GM21367 (cell line): ENCODE measurements around the gene MYO7A.

Experiments
- ATAC-seq: cut with Tn5 transposase; IDR thresholded peaks from one replicate; pipeline ENCODE4 v1.9.1; 2021; ENCODE audit not compliant: unreplicated experiment

MYO7A gene

GRCh38 chr11:77159219-77159936 lies 31.3 kb downstream of the MYO7A start:
- ATAC-seq, result no peak

DNA sequence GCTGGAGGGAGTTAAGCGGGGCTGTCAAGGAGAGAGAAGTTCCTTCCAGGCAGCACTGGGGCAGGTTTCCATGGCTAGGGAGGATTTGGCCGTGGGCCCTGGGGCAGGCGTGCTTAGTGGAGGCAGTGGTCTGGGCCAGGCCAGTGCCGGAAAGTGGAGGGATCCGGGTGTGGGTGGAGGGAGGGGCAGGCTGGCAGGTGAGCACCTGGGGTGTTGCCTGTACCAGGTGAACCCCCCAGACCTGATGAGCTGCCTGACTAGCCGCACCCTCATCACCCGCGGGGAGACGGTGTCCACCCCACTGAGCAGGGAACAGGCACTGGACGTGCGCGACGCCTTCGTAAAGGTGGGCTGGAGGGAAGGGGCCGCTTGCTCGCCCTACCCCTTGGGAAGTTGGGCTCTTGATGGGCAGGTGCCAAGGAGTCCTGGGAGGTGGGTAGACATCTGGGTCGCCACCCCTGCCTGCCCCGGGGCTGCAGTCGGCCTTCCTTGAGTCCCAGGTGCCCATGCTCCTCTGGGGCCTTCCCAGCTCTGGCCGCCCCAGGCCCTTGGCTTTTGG lies 32.0 kb downstream of the MYO7A start:
- no peak for ATAC-seq

DNA sequence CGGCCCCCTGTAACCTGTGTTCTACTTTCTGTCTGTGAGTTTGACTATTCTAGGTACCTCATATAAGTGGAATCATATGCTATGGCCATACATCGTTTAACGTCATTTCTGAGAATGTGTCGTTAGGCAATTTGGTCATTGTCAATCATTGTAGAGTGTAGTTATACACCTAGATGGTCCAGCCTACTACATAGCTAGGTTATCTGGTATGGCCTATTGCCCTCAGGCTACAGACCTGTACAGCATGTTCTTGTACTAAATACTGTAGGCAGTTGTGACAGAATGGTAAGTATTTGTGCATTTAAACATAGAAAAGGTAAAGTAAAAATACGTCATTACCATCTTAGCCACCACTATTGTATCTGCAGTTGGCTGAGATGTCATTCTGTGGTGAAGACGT lies 35.2 kb downstream of the MYO7A start:
- no peak for ATAC-seq

DNA sequence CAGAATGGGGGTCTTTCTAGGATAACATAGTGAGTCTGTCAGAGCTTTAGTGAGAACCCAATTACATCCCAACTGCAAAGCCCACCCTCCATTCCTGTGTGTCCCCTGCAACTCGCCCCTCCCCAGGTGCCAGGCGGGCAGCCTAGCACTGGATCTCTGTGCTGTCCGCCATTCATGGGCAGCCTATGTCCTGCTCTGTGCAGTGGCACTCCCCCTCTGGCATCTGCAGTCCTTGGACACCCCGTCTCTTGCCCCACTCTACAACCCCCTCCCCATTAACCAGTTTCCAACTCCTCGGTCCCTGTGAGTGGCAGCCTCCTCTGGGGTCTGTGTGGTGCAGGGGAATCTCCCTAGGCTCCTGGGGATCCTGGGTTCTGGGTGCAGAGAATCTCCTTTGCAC lies 37.0 kb downstream of the MYO7A start:
- ATAC-seq, result no peak

- ATAC-seq, result no peak
Observed at GRCh38 chr11:77166021-77166420, 38.0 kb downstream of the MYO7A start.

- ATAC-seq, result no peak
Observed at GRCh38 chr11:77167111-77167626, 39.1 kb downstream of the MYO7A start.

DNA sequence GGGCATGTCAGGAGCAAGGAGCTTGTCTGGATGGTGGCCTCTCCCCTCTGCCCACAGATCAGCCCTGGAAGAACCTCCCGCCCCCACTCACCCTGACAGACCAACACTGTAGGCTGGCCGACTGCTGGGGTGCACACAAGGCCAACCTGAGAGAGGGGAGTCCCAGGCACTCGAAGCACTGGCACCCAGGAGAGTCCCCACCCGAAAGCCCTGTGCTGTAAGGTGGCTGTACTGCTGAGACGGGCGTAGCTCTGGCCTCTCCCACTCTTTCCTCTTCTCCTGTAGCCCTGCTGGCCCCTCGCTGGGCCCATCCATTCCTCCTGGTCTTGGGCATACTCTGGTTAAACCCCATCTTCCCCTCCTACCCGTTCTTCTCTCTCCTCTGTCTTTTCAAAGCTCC lies 39.7 kb downstream of the MYO7A start:
- ATAC-seq, result no peak

GRCh38 chr11:77170107-77170506 lies 42.1 kb downstream of the MYO7A start:
- ATAC-seq, result no peak

- no peak for ATAC-seq
Observed at GRCh38 chr11:77171254-77171653, 43.2 kb downstream of the MYO7A start.

- no peak for ATAC-seq
Observed at GRCh38 chr11:77171885-77172665, 44.0 kb downstream of the MYO7A start.

- no peak for ATAC-seq
Observed at GRCh38 chr11:77172666-77172982, 44.6 kb downstream of the MYO7A start.

- no peak for ATAC-seq
Observed at GRCh38 chr11:77173494-77173893, 45.4 kb downstream of the MYO7A start.

DNA sequence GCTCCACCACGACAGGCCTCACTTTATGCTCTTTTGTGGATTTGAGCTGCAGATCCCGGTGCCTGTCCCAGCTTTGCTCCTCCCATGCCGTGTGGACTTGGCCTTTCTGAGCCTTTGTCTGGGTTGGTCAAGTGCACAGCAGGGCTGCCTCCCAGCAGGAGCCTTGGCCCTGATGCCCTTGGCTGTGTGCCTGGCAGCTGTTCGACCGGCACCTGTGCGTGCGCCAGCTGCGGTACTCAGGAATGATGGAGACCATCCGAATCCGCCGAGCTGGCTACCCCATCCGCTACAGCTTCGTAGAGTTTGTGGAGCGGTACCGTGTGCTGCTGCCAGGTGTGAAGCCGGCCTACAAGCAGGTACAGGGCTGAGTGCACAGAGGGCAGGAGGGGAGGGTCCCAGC lies 46.5 kb downstream of the MYO7A start:
- ATAC-seq, result no peak

DNA sequence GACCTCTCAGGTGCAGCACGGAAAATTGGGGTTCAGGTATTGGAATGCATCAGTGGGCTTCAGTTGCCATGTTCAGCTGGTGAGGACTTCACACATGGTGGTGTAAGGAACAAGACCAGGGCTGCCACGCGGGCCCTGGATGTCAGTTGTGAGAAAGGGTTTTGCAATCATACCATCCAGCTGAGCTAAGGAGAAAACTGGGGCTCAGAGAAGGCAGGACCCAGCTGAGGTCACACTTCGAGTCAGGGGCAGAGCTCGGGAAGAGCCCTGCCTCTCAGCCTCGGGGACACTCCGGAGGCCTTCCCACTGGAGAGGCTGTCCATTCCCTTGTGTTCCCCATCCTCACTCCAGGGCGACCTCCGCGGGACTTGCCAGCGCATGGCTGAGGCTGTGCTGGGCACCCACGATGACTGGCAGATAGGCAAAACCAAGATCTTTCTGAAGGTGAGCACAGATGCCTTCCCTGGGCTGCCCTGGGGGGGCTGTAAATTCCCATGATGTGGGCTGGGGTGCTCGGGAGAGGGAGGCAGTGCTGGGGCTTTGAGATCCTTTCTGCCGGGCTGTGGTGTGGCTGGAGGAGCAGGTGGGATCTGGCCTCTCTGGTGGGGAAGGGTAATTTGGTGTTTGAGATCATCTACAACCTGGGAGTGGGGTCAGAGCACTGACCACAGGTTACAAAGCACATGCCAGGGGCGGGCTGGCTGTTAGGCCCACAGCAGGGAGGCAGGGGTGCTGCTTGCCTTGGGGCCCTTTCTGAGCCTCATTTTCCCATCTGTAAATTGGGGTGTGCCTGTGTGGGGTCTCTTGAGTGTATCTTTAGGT lies 47.2 kb downstream of the MYO7A start:
- ATAC-seq, result no peak

GRCh38 chr11:77175869-77176539 lies 48.0 kb downstream of the MYO7A start:
- ATAC-seq, result no peak

DNA sequence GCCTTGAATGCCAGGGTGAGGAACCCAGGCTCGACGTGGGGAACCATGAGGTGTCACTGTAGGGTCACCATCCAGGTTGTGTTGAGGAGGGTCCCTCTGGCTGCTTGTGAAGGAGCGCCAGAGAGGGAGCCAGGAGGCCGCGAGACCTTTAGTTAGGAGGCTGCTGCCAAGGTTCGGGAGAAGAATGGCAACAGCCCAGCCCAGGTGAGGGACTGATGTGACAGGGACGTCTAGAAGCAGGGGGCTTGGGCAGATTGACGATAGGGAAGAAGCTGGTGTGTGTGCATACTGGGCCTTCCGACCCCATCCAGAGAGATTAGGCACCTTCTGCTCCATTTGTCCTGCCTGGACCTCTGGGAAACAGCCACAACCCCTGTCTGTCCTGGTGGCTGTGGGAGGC lies 49.0 kb downstream of the MYO7A start:
- ATAC-seq, result no peak

- no peak for ATAC-seq
Observed at GRCh38 chr11:77178150-77178549, 50.1 kb downstream of the MYO7A start.

GRCh38 chr11:77179048-77179447 lies 51.0 kb downstream of the MYO7A start:
- ATAC-seq, result no peak

- no peak for ATAC-seq
Observed at GRCh38 chr11:77179681-77180080, 51.6 kb downstream of the MYO7A start.

DNA sequence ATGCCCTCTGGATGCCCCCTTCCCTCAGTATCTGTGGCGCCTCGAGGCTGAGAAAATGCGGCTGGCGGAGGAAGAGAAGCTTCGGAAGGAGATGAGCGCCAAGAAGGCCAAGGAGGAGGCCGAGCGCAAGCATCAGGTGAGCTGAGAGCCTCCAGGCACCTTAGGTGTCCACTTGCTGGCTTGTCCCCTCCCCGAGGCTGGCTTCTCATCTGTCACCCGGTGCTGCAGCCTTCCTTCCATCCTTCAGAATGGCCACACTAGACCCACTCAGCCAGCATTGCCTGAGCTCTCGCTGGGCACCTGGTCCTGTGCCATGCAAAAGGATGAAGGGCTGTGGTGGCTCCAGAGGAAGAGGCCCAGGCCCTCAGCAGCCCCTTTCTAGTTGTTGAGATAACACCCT lies 52.3 kb downstream of the MYO7A start:
- no peak for ATAC-seq

DNA sequence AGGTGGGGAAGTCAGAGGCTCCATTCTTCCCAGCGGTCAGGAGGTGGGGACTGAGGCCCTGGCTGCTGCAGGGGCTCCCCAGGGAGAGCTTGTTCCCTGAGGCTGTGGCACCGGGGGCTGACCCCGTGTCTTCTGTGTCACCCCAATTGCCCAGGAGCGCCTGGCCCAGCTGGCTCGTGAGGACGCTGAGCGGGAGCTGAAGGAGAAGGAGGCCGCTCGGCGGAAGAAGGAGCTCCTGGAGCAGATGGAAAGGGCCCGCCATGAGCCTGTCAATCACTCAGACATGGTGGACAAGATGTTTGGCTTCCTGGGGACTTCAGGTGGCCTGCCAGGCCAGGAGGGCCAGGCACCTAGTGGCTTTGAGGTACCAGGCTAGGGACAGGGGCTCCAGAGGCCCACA lies 53.2 kb downstream of the MYO7A start:
- no peak for ATAC-seq
